Endothelial cell (in vitro differentiated cells): Measurements from ENCODE around the gene MYO1G. TPM values are rescaled to one million over a fixed set of nuclear protein-coding genes. Genes with fewer than 3 reads are reported as not detected.
A peak's percentile ranks its signal among the peaks of the same experiment; 100 is the strongest.
"Not testable (repeated sequence)": the region's sequence is repeated elsewhere in the genome, so short reads cannot be mapped to it uniquely, and the experiment has no call there.

Source experiments
- DNase-seq: peaks from one replicate; pipeline ENCODE4 v3.0.0; 2021; ENCODE audit warnings: low spot score
- H3K27ac Mint-ChIP-seq: one replicate; pipeline ENCODE4 v1.8.0; 2021; ENCODE audit warnings: mixed read lengths, inconsistent platforms; ENCODE audit not compliant: unreplicated experiment
- H3K27me3 Mint-ChIP-seq: one replicate; pipeline ENCODE4 v1.8.0; 2021; ENCODE audit warnings: mild to moderate bottlenecking, moderate library complexity, mixed read lengths, inconsistent platforms; ENCODE audit not compliant: unreplicated experiment
- H3K36me3 Mint-ChIP-seq: one replicate; pipeline ENCODE4 v1.8.0; 2021; ENCODE audit warnings: mild to moderate bottlenecking, low read depth, mixed read lengths, inconsistent platforms; ENCODE audit not compliant: unreplicated experiment
- H3K4me1 Mint-ChIP-seq: one replicate; pipeline ENCODE4 v1.8.0; 2021; ENCODE audit warnings: mild to moderate bottlenecking, mixed read lengths, inconsistent platforms; ENCODE audit not compliant: unreplicated experiment
- H3K4me3 Mint-ChIP-seq: one replicate; pipeline ENCODE4 v1.8.0; 2021; ENCODE audit warnings: mild to moderate bottlenecking, mixed read lengths, inconsistent platforms; ENCODE audit not compliant: unreplicated experiment
- H3K9me3 Mint-ChIP-seq: one replicate; pipeline ENCODE4 v1.8.0; 2021; ENCODE audit warnings: mixed read lengths, inconsistent platforms; ENCODE audit not compliant: unreplicated experiment
- total RNA-seq: library from RNA; stranded (reverse); fragmentation: NEBNext Ultra II Directional; extraction: Animal tissue kit (Norgen Biotek cat#: 25700); gene quantifications from one replicate; pipeline ENCODE4 v1.2.1, GENCODE V29; 2021; ENCODE audit not compliant: unreplicated experiment
- TF ChIP-seq, protein P1 (sequence below): fragments of 200-600 bp; sonication (generic); IDR thresholded peaks from one replicate; pipeline ENCODE4 v1.5.0; 2021; ENCODE audit warnings: antibody characterized with exemption; ENCODE audit not compliant: unreplicated experiment

MYO1G gene
- total RNA-seq, 1 donor from 2014 or later: 0.13 TPM

DNA sequence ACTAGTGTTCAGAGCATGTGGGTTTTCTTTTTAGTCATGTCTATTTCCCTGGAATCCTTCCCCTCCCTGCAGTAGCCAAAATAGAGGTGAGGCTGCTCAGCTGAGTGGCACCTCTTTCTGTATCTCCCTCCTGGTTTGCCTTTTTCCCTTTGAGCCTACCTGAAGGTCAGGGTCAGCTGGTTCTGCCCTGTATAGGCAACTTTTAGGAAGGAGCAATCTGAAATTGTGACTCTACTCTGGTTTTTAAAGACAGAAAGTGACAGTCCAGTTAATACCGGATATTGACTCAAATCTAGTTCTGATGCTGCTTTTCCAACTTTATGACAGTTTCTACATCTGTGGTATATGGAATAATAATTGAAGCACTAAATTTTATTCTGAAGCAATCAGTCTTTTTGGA is 47.2 kb upstream of the MYO1G start:
- Mint-ChIP-seq H3K4me1 (peaks cover 16% of the 10 kb centered on the region), H3K27me3 (no peaks in the 10 kb centered on the region), H3K27ac (peak overlapping the region; percentile 21), H3K4me3 (no peak overlapping the region), H3K36me3 (peaks cover 11% of the 10 kb centered on the region), H3K9me3 (no peaks in the 10 kb centered on the region)
- DNase-seq: no peak
- TF ChIP-seq, protein P1, sequence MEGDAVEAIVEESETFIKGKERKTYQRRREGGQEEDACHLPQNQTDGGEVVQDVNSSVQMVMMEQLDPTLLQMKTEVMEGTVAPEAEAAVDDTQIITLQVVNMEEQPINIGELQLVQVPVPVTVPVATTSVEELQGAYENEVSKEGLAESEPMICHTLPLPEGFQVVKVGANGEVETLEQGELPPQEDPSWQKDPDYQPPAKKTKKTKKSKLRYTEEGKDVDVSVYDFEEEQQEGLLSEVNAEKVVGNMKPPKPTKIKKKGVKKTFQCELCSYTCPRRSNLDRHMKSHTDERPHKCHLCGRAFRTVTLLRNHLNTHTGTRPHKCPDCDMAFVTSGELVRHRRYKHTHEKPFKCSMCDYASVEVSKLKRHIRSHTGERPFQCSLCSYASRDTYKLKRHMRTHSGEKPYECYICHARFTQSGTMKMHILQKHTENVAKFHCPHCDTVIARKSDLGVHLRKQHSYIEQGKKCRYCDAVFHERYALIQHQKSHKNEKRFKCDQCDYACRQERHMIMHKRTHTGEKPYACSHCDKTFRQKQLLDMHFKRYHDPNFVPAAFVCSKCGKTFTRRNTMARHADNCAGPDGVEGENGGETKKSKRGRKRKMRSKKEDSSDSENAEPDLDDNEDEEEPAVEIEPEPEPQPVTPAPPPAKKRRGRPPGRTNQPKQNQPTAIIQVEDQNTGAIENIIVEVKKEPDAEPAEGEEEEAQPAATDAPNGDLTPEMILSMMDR: no peak

- peaks cover 16% of the 10 kb centered on the region for H3K4me1 Mint-ChIP-seq
- H3K9me3 Mint-ChIP-seq, H3K4me3 Mint-ChIP-seq, H3K27me3 Mint-ChIP-seq, DNase-seq: not testable (repeated sequence)
- H3K27ac Mint-ChIP-seq: peak overlapping the region; percentile 21
- peaks cover 11% of the 10 kb centered on the region for H3K36me3 Mint-ChIP-seq
These were observed 46.7 kb upstream of the MYO1G start for GRCh38 chr7:45025473-45025872.

DNA sequence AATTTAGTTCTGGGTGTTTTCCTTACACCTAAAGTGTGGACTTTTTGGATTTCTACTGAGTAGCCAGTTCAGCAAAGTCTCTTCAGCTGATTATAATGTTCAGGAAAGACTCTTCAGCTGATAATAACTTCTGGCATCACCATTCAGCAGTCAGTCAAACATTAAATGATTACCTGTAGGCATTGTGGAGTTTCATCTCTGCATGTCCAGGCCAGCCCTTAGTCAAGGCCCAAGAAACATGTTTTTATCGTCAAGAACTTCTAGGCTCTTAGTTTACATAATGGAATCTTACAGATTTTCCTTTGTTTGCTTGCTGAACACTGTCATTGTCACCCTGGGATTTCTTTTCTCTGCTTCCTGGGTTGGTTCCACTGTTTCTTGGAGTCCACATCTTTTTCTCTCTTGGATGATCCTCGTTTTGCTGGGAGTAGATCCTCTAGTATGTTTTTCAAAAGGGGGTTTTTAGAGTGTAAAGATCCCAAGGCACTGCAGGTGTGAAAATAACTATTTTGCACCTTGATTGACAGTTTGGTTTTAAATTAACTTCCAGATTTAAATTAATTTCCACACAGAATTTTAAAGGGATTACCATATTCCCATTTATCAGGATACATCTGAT is 45.4 kb upstream of the MYO1G start:
- Mint-ChIP-seq H3K27me3 (no peaks in the 10 kb centered on the region), H3K9me3 (no peaks in the 10 kb centered on the region), H3K36me3 (peaks cover 11% of the 10 kb centered on the region), H3K4me1 (peaks cover 16% of the 10 kb centered on the region), H3K27ac (no peak overlapping the region), H3K4me3 (no peak overlapping the region)
- TF ChIP-seq, protein P1: no peak
- no peak for DNase-seq

DNA sequence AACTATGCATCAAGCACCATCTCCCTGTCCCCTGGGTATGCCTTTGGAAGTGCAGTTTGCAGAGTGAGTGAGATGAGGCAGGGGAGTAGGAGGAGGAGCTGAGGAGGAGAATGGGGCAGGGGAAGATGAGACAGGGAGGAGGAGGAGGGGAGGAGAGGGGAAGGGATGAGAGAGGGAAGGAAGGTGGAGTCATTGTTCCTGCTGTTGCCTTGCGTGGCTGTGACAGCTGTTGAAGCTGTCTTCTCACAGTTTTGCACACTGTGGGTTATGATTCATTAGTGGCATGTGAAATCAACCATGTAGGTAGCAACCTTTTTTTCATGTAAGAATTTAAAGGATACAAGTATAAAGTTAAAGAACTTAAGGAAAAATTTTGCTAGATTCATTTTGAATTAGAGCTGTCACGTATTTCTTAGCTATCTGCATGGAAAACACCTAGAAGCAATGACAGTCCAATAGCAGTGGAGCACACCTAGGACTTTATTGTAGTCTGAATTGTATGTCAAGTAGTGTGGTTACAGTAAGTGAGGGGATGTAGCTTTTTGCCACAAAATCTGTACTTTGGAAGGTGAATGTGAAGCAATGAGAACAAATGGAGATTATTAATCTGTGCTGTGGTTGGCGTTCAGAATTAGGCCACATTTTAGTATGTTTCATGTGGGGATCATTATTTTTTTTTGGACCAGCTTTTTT is 42.9 kb upstream of the MYO1G start:
- Mint-ChIP-seq H3K4me1 (peaks cover 4% of the 10 kb centered on the region), H3K27me3 (no peaks in the 10 kb centered on the region), H3K36me3 (peaks cover 15% of the 10 kb centered on the region), H3K9me3 (no peaks in the 10 kb centered on the region), H3K4me3 (no peak overlapping the region), H3K27ac (no peak overlapping the region)
- TF ChIP-seq, protein P1: no peak
- DNase-seq: no peak

- Mint-ChIP-seq H3K27me3 (no peaks in the 10 kb centered on the region), H3K27ac (no peak overlapping the region), H3K4me1 (peaks cover 4% of the 10 kb centered on the region), H3K9me3 (no peaks in the 10 kb centered on the region), H3K4me3 (no peak overlapping the region), H3K36me3 (peaks cover 18% of the 10 kb centered on the region)
- no peak for DNase-seq
- TF ChIP-seq, protein P1: no peak
These were observed 42.1 kb upstream of the MYO1G start for GRCh38 chr7:45020915-45021314.
